ENCODE results near the gene ASAH2. TPM values are rescaled to one million over a fixed set of nuclear protein-coding genes. Genes with fewer than 3 reads are reported as not detected.

The ASAH2 gene
- total RNA-seq, 1 donor from 2014 or later: 8.1 TPM

GRCh38 chr10:50232261-50232639 is 19.1 kb downstream of the ASAH2 start:
- no peak for TF ChIP-seq CTCF (IDR thresholded peaks at IDR 0.05; ENCODE audit: unreplicated experiment)
- Mint-ChIP-seq H3K27ac (no peak overlapping the region), H3K36me3 (no peaks in the 10 kb centered on the region), H3K27me3 (ENCODE audit: low read depth) (peaks cover 34% of the 10 kb centered on the region), H3K4me1 (no peaks in the 10 kb centered on the region), H3K4me3 (no peak overlapping the region), H3K9me3 (no peaks in the 10 kb centered on the region)
- no peak for DNase-seq (ENCODE audit: low spot score in 2 of 2, unreplicated experiment in 2 of 2)

GRCh38 chr10:50231515-50232260 is 19.6 kb downstream of the ASAH2 start:
- no peak for TF ChIP-seq CTCF (IDR thresholded peaks at IDR 0.05; ENCODE audit: unreplicated experiment)
- Mint-ChIP-seq H3K9me3 (no peaks in the 10 kb centered on the region), H3K27ac (no peak overlapping the region), H3K4me3 (no peak overlapping the region), H3K36me3 (no peaks in the 10 kb centered on the region), H3K4me1 (no peaks in the 10 kb centered on the region), H3K27me3 (ENCODE audit: low read depth) (peaks cover 33% of the 10 kb centered on the region)
- no peak for DNase-seq (ENCODE audit: low spot score in 2 of 2, unreplicated experiment in 2 of 2)

- no peaks in the 10 kb centered on the region for H3K36me3 Mint-ChIP-seq
- H3K9me3 Mint-ChIP-seq: no peaks in the 10 kb centered on the region
- no peak overlapping the region for H3K27ac Mint-ChIP-seq
- DNase-seq (ENCODE audit: low spot score in 2 of 2, unreplicated experiment in 2 of 2): no peak
- peaks cover 24% of the 10 kb centered on the region for H3K27me3 Mint-ChIP-seq (ENCODE audit: low read depth)
- no peaks in the 10 kb centered on the region for H3K4me1 Mint-ChIP-seq
- TF ChIP-seq CTCF (IDR thresholded peaks at IDR 0.05; ENCODE audit: unreplicated experiment): no peak
- no peak overlapping the region for H3K4me3 Mint-ChIP-seq
Measured at GRCh38 chr10:50229460-50229859, 21.9 kb downstream of the ASAH2 start.

- H3K4me1 Mint-ChIP-seq: no peaks in the 10 kb centered on the region
- no peaks in the 10 kb centered on the region for H3K36me3 Mint-ChIP-seq
- no peak overlapping the region for H3K27ac Mint-ChIP-seq
Measured at GRCh38 chr10:50228672-50229071, 22.6 kb downstream of the ASAH2 start.

GRCh38 chr10:50226610-50227009 is 24.7 kb downstream of the ASAH2 start:
- no peaks in the 10 kb centered on the region for H3K36me3 Mint-ChIP-seq
- H3K27me3 Mint-ChIP-seq (ENCODE audit: low read depth): peaks cover 33% of the 10 kb centered on the region
- no peak overlapping the region for H3K4me3 Mint-ChIP-seq
- TF ChIP-seq CTCF (IDR thresholded peaks at IDR 0.05; ENCODE audit: unreplicated experiment): no peak
- no peak overlapping the region for H3K27ac Mint-ChIP-seq
- H3K4me1 Mint-ChIP-seq: no peaks in the 10 kb centered on the region
- no peaks in the 10 kb centered on the region for H3K9me3 Mint-ChIP-seq
- no peak for DNase-seq (ENCODE audit: low spot score in 2 of 2, unreplicated experiment in 2 of 2)

More at GRCh38 chr10:50228672-50229071, 22.6 kb downstream of the ASAH2 start:
- TF ChIP-seq CTCF (IDR thresholded peaks at IDR 0.05; ENCODE audit: unreplicated experiment): no peak
- DNase-seq (ENCODE audit: low spot score in 2 of 2, unreplicated experiment in 2 of 2): no peak
- peaks cover 21% of the 10 kb centered on the region for H3K27me3 Mint-ChIP-seq (ENCODE audit: low read depth)
- H3K9me3 Mint-ChIP-seq: no peaks in the 10 kb centered on the region
- no peak overlapping the region for H3K4me3 Mint-ChIP-seq
